ENCODE data around the gene CNTNAP2.

The CNTNAP2 gene

DNA sequence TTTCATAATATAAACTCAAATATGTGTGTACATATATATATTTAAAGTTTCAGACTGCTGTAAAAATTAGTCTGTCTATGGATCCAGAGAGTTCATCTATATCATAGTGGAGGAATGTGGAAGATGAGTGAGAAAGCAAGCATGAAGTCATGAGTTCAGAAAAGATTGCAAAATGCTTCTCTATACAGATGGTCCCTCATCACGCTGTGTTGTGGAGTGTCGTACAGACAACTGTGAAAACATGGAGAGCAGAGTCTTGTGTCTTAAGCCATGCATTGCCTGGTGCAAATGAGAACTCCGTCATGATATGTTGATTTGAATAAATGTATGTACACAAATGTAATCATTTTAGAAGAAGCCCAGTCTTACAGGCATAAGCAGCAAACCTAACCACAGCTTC is 316.9 kb downstream of the CNTNAP2 start:
- Histone ChIP-seq H3K27me3 (no peaks in the 10 kb centered on the region), H3K4me1 (no peaks in the 10 kb centered on the region), H3K36me3 (no peaks in the 10 kb centered on the region), H3K9me3 (no peaks in the 10 kb centered on the region), H3K4me3 (ENCODE audit: low read depth, low read length) (no peak overlapping the region)
- DNase-seq: no peak
- TF ChIP-seq, protein P1, sequence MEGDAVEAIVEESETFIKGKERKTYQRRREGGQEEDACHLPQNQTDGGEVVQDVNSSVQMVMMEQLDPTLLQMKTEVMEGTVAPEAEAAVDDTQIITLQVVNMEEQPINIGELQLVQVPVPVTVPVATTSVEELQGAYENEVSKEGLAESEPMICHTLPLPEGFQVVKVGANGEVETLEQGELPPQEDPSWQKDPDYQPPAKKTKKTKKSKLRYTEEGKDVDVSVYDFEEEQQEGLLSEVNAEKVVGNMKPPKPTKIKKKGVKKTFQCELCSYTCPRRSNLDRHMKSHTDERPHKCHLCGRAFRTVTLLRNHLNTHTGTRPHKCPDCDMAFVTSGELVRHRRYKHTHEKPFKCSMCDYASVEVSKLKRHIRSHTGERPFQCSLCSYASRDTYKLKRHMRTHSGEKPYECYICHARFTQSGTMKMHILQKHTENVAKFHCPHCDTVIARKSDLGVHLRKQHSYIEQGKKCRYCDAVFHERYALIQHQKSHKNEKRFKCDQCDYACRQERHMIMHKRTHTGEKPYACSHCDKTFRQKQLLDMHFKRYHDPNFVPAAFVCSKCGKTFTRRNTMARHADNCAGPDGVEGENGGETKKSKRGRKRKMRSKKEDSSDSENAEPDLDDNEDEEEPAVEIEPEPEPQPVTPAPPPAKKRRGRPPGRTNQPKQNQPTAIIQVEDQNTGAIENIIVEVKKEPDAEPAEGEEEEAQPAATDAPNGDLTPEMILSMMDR (IDR thresholded peaks at IDR 0.05; ENCODE audit: low read depth, low read length): no peak

DNA sequence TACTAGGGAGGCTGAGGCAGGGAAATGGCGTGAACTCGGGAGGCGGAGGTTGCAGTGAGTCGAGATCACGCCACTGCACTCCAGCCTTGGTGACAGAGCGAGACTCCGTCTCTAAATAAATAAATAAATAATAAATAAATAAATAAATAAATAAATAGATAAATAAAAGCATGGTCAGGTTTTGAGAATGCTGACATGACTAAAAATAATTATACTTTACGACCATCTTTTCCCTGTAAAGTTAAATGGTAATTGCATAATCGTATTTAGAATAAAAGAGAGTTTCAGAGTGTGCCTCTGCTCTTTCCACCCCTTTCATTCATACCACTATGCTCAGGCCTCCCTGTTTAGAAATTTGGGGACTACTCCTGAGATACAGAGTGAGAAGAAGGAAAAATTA is 326.5 kb downstream of the CNTNAP2 start:
- no peak for DNase-seq

DNA sequence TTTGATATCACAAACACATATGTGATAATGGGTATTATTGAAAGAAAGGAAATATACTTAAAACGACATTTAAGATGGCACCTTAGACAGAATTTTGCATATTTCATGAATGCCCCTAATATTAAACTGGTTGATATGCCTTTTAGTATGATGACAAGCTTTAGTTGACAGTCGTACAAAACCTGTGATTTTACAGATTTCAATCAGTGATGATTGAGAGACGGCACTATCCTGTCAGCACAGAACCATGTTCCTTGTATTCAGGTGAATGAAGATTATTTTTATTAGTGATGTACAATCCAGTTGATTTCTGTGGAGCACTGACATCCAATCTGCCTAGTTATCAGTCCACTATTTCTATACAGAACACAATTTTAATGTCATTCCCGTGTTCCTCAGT is 333.0 kb downstream of the CNTNAP2 start:
- H3K9me3 ChIP-seq: no peaks in the 10 kb centered on the region
- H3K4me1 ChIP-seq: no peaks in the 10 kb centered on the region
- TF ChIP-seq, protein P1 (IDR thresholded peaks at IDR 0.05; ENCODE audit: low read depth, low read length): no peak
- DNase-seq: no peak
- no peaks in the 10 kb centered on the region for H3K36me3 ChIP-seq
- no peaks in the 10 kb centered on the region for H3K27me3 ChIP-seq
- H3K4me3 ChIP-seq (ENCODE audit: low read depth, low read length): no peak overlapping the region

More for the DNA sequence above, 326.5 kb downstream of the CNTNAP2 start:
- TF ChIP-seq, protein P1 (IDR thresholded peaks at IDR 0.05; ENCODE audit: low read depth, low read length): no peak
- Histone ChIP-seq H3K36me3 (no peaks in the 10 kb centered on the region), H3K27me3 (no peaks in the 10 kb centered on the region), H3K9me3 (no peaks in the 10 kb centered on the region), H3K4me1 (no peaks in the 10 kb centered on the region), H3K4me3 (ENCODE audit: low read depth, low read length) (no peak overlapping the region)

DNA sequence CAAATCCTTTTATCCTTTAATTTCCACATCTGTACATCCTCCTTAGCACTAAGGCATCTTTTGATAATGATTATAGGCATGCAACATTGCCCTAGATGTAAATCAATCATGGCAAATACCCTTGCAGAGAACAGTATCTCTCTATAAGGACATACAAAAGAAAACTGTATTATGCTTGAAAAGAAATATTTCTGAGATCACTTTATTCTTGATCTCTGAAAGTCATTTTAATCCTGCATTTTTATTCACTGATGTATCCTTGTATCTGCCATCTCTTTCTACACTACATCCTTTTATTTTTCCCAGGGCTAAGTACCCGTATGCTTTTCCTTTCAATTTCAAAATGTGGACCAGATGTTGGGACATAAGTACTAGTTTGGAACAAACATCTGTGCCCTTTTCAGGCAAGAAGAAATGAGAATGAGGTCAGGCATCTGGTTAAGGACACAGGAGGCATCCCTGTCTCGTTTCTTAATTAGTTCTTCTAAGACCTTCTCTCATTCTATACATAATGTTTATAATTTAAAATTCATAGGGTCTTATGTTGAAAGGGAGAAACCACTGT is 338.6 kb downstream of the CNTNAP2 start:
- TF ChIP-seq, protein P1 (IDR thresholded peaks at IDR 0.05; ENCODE audit: low read depth, low read length): no peak
- Histone ChIP-seq H3K27me3 (no peaks in the 10 kb centered on the region), H3K4me1 (no peaks in the 10 kb centered on the region), H3K4me3 (ENCODE audit: low read depth, low read length) (no peak overlapping the region), H3K9me3 (no peaks in the 10 kb centered on the region), H3K36me3 (no peaks in the 10 kb centered on the region)
- no peak for DNase-seq

DNA sequence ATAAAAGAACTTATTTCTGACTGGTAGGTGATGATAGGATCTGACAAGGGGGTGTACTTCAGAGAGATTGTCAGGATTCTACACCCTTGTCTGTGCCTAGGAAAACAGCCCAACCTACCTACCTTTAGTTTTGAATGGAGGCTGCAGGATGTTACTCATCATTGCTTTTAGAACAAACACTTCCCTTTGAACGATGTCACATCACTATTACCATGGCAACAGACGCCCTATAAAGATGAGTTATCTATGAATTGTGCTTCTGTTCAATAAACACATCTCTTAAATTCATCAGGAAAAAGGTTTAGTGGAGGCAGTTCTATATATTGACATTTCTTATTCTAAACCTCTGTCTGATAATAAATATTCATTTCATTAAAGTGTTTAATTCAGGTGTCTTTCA is 362.4 kb downstream of the CNTNAP2 start:
- no peaks in the 10 kb centered on the region for H3K4me1 ChIP-seq
- no peak overlapping the region for H3K4me3 ChIP-seq (ENCODE audit: low read depth, low read length)
- H3K36me3 ChIP-seq: no peaks in the 10 kb centered on the region
- H3K27me3 ChIP-seq: no peaks in the 10 kb centered on the region
- no peaks in the 10 kb centered on the region for H3K9me3 ChIP-seq
- TF ChIP-seq, protein P1 (IDR thresholded peaks at IDR 0.05; ENCODE audit: low read depth, low read length): no peak
- DNase-seq: no peak

DNA sequence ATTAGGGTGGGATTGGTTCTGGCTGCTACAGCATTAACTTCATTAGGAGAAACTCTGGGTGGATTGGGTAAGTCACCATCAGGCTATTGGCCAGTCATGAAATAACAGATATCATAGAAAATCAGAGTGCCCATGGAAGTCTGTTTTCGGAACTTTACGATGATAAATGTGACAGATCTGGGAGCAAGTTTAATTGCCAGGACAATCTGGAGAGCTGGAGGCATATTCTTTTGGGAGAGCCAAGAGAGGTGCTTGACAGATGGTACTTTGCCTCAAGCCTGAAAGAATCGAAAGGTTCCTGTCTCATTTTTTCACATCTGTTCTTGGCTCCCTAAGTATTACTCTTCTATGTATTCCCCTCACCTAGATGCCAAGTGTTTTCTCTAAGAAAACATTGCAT is 369.9 kb downstream of the CNTNAP2 start:
- DNase-seq: no peak
- no peaks in the 10 kb centered on the region for H3K4me1 ChIP-seq
- no peaks in the 10 kb centered on the region for H3K9me3 ChIP-seq
- H3K36me3 ChIP-seq: no peaks in the 10 kb centered on the region
- H3K27me3 ChIP-seq: no peaks in the 10 kb centered on the region
- TF ChIP-seq, protein P1 (IDR thresholded peaks at IDR 0.05; ENCODE audit: low read depth, low read length): no peak
- no peak overlapping the region for H3K4me3 ChIP-seq (ENCODE audit: low read depth, low read length)
